ENCODE data around the gene CCDC57. TPM values are rescaled to one million over a fixed set of nuclear protein-coding genes. Genes with fewer than 3 reads are reported as not detected.

The CCDC57 gene
- polyA plus RNA-seq, 1 donor (not counting 4 experiments of a cell fraction or from before 2014, with no cell fraction given), result 19.2 TPM

GRCh38 chr17:82240506-82241182, 28.0 kb upstream of the CCDC57 start:
- FAIRE-seq, result no peak
- dilution Hi-C loops (cut with MboI; ENCODE audit: extremely low pct_ligation_motif_present, low sequenced_read_pairs), result no loop called here
- H3K9ac ChIP-seq (ENCODE audit: control insufficient read depth, extremely low read depth, insufficient read depth, low read length), result no peak overlapping the region

GRCh38 chr17:82239926-82240505, 27.4 kb upstream of the CCDC57 start:
- peaks cover 32 to 39% of the 10 kb centered on the region in 2 experiments for H3K36me3 ChIP-seq (ENCODE audit: control insufficient read depth in 2 of 2, extremely low read depth in 1 of 2, insufficient read depth in 2 of 2, low read length in 2 of 2)
- FAIRE-seq (no peak), DNase-seq (ENCODE audit: low read depth, low spot score) (no peak)
- no peak overlapping the region for H3K9ac ChIP-seq (ENCODE audit: control insufficient read depth, extremely low read depth, insufficient read depth, low read length)
- TF ChIP-seq CTCF (optimal IDR thresholded peaks at IDR 0.05 in 1 of 3, IDR thresholded peaks at IDR 0.05 in 1 of 3, conservative IDR thresholded peaks at IDR 0.05 in 1 of 3; ENCODE audit: extremely low read depth in 1 of 3, insufficient read depth in 2 of 3, low read length in 3 of 3) (no peak), EZH2 (IDR thresholded peaks at IDR 0.05; ENCODE audit: low read length) (no peak)
- H3K9me1 ChIP-seq (ENCODE audit: control insufficient read depth, extremely low read depth, insufficient read depth, low read length), result no peaks in the 10 kb centered on the region
- H3K9me3 ChIP-seq (ENCODE audit: control insufficient read depth, low read depth, low read length), result no peaks in the 10 kb centered on the region
- H3K4me1 ChIP-seq (ENCODE audit: control insufficient read depth, extremely low read depth, insufficient read depth, low read length), result peaks cover 46% of the 10 kb centered on the region
- H3K4me3 ChIP-seq (ENCODE audit: control insufficient read depth in 2 of 3, extremely low read depth in 1 of 3, insufficient read depth in 2 of 3, low read depth in 1 of 3, low read length in 3 of 3), result no peak overlapping the region
- dilution Hi-C loops (cut with MboI; ENCODE audit: extremely low pct_ligation_motif_present, low sequenced_read_pairs), result no loop called here
- no peak overlapping the region for H3K27ac ChIP-seq (ENCODE audit: control insufficient read depth, insufficient read depth, low read length)
- no peak overlapping the region for H2AFZ ChIP-seq (ENCODE audit: control insufficient read depth, low read length)
- peaks cover 16% of the 10 kb centered on the region for H3K79me2 ChIP-seq (ENCODE audit: control insufficient read depth, insufficient read depth, low read length)
- H3K27me3 ChIP-seq (ENCODE audit: control insufficient read depth, extremely low read depth, insufficient read depth, low read length), result no peaks in the 10 kb centered on the region
- peaks cover 10% of the 10 kb centered on the region for H4K20me1 ChIP-seq (ENCODE audit: control insufficient read depth, extremely low read depth, insufficient read depth, low read length)
- H3K4me2 ChIP-seq (ENCODE audit: control insufficient read depth, extremely low read depth, insufficient read depth, low read depth, low read length), result no peak overlapping the region

More at GRCh38 chr17:82240506-82241182, 28.0 kb upstream of the CCDC57 start:
- Histone ChIP-seq H3K79me2 (ENCODE audit: control insufficient read depth, insufficient read depth, low read length) (peaks cover 22% of the 10 kb centered on the region), H3K36me3 (ENCODE audit: control insufficient read depth in 2 of 2, extremely low read depth in 1 of 2, insufficient read depth in 2 of 2, low read length in 2 of 2) (peaks cover 36 to 45% of the 10 kb centered on the region in 2 experiments), H3K4me3 (ENCODE audit: control insufficient read depth in 2 of 3, extremely low read depth in 1 of 3, insufficient read depth in 2 of 3, low read depth in 1 of 3, low read length in 3 of 3) (no peak overlapping the region), H4K20me1 (ENCODE audit: control insufficient read depth, extremely low read depth, insufficient read depth, low read length) (peaks cover 12% of the 10 kb centered on the region), H3K27ac (ENCODE audit: control insufficient read depth, insufficient read depth, low read length) (no peak overlapping the region), H3K9me1 (ENCODE audit: control insufficient read depth, extremely low read depth, insufficient read depth, low read length) (no peaks in the 10 kb centered on the region), H3K9me3 (ENCODE audit: control insufficient read depth, low read depth, low read length) (no peaks in the 10 kb centered on the region), H2AFZ (ENCODE audit: control insufficient read depth, low read length) (no peak overlapping the region), H3K4me2 (ENCODE audit: control insufficient read depth, extremely low read depth, insufficient read depth, low read depth, low read length) (no peak overlapping the region), H3K27me3 (ENCODE audit: control insufficient read depth, extremely low read depth, insufficient read depth, low read length) (no peaks in the 10 kb centered on the region), H3K4me1 (ENCODE audit: control insufficient read depth, extremely low read depth, insufficient read depth, low read length) (peaks cover 48% of the 10 kb centered on the region)
- DNase-seq (ENCODE audit: low read depth, low spot score), result no peak
- no peak for TF ChIP-seq EZH2 (IDR thresholded peaks at IDR 0.05; ENCODE audit: low read length)
- no peak for TF ChIP-seq CTCF (optimal IDR thresholded peaks at IDR 0.05 in 1 of 3, IDR thresholded peaks at IDR 0.05 in 1 of 3, conservative IDR thresholded peaks at IDR 0.05 in 1 of 3; ENCODE audit: extremely low read depth in 1 of 3, insufficient read depth in 2 of 3, low read length in 3 of 3)

All from keratinocyte (primary cell).